CD4-positive, alpha-beta memory T cell (primary cell): ENCODE data around the gene ABCA13. TPM values are rescaled to one million over a fixed set of nuclear protein-coding genes. Genes with fewer than 3 reads are reported as not detected.

Experiments used
- CTCF ChIA-PET: fragments of 350-600 bp; sonication (Branson Sonifier 250); formaldehyde crosslinking; loops from one replicate; lab custom pipeline; 2021; ENCODE audit warnings: inconsistent platforms; ENCODE audit not compliant: partially characterized antibody; lab: Charles Lee
- POLR2A ChIA-PET: fragments of 350-600 bp; sonication (Branson Sonifier 250); formaldehyde crosslinking; loops from one replicate; lab custom pipeline; 2021; ENCODE audit not compliant: partially characterized antibody; lab: Charles Lee
- DNase-seq, 5 donors: peaks; one replicate each; pipeline versions ENCODE4 v3.0.0 to v3.0.0-alpha.2; 2020 to 2022; ENCODE audit warnings: mixed read lengths in 1 of 5
- H3K27ac ChIP-seq: one replicate; pipeline ENCODE4 v1.7.0; 2013; ENCODE audit warnings: low read depth, low read length
- H3K27me3 ChIP-seq: 2 replicates; pipeline ENCODE4 v1.7.0; 2013; ENCODE audit warnings: mild to moderate bottlenecking, low read length, moderate library complexity; ENCODE audit not compliant: insufficient read depth
- H3K36me3 ChIP-seq: 2 replicates; pipeline ENCODE4 v1.7.0; 2013; ENCODE audit warnings: mild to moderate bottlenecking, low read length, moderate library complexity; ENCODE audit not compliant: insufficient read depth
- H3K4me1 ChIP-seq: 2 replicates; pipeline ENCODE4 v1.7.0; 2013; ENCODE audit warnings: mild to moderate bottlenecking, low read length, moderate library complexity; ENCODE audit not compliant: insufficient read depth
- H3K4me3 ChIP-seq, 2 donors: one replicate each; pipeline ENCODE4 v1.7.0; 2013; ENCODE audit warnings: low read length in 2 of 2, mild to moderate bottlenecking in 1 of 2
- H3K9me3 ChIP-seq, 2 donors: one replicate each; pipeline ENCODE4 v1.7.0; 2013; ENCODE audit warnings: low read length in 2 of 2, control low read depth in 1 of 2; ENCODE audit not compliant: control insufficient read depth in 1 of 2
- H3K27ac Mint-ChIP-seq, 7 donors: one replicate each; pipeline ENCODE4 v1.8.0; 2020 to 2021; ENCODE audit warnings: mixed read lengths in 7 of 7, mild to moderate bottlenecking in 6 of 7, inconsistent platforms in 3 of 7, moderate library complexity in 3 of 7
- H3K27me3 Mint-ChIP-seq, 2 donors: one replicate each; pipeline ENCODE4 v1.8.0; 2020 to 2021; ENCODE audit warnings: mixed read lengths in 2 of 2
- H3K36me3 Mint-ChIP-seq, 2 donors: one replicate each; pipeline ENCODE4 v1.8.0; 2020 to 2021; ENCODE audit warnings: mixed read lengths in 2 of 2, inconsistent platforms in 1 of 2, mild to moderate bottlenecking in 1 of 2
- H3K4me1 Mint-ChIP-seq, 4 donors: one replicate each; pipeline ENCODE4 v1.8.0; 2020 to 2021; ENCODE audit warnings: mixed read lengths in 4 of 4, mild to moderate bottlenecking in 1 of 4
- H3K4me3 Mint-ChIP-seq, 8 donors: one replicate each; pipeline ENCODE4 v1.8.0; 2020 to 2021; ENCODE audit warnings: mixed read lengths in 8 of 8, mild to moderate bottlenecking in 7 of 8, moderate library complexity in 6 of 8, inconsistent platforms in 3 of 8
- H3K9me3 Mint-ChIP-seq, 8 donors: one replicate each; pipeline ENCODE4 v1.8.0; 2020 to 2021; ENCODE audit warnings: mixed read lengths in 8 of 8, mild to moderate bottlenecking in 5 of 8, inconsistent platforms in 3 of 8, moderate library complexity in 1 of 8
- intact Hi-C: fragments of 100-400 bp; cut with micrococcal nuclease; formaldehyde crosslinking; loops from one replicate; pipeline ENCODE4 v1.15.1; 2023
- polyA plus RNA-seq, 2 donors: library from polyadenylated mRNA; unstranded; fragments of 300-500 nt; fragmentation: Illumina TruSeq; gene quantifications; one replicate each; pipeline ENCODE4 v1.2.3, GENCODE V29; 2021
- total RNA-seq, 2 experiments: library from RNA; stranded (reverse); gene quantifications; one replicate each; pipeline ENCODE4 v1.2.3, GENCODE V29; 2021

The ABCA13 gene, protein sequence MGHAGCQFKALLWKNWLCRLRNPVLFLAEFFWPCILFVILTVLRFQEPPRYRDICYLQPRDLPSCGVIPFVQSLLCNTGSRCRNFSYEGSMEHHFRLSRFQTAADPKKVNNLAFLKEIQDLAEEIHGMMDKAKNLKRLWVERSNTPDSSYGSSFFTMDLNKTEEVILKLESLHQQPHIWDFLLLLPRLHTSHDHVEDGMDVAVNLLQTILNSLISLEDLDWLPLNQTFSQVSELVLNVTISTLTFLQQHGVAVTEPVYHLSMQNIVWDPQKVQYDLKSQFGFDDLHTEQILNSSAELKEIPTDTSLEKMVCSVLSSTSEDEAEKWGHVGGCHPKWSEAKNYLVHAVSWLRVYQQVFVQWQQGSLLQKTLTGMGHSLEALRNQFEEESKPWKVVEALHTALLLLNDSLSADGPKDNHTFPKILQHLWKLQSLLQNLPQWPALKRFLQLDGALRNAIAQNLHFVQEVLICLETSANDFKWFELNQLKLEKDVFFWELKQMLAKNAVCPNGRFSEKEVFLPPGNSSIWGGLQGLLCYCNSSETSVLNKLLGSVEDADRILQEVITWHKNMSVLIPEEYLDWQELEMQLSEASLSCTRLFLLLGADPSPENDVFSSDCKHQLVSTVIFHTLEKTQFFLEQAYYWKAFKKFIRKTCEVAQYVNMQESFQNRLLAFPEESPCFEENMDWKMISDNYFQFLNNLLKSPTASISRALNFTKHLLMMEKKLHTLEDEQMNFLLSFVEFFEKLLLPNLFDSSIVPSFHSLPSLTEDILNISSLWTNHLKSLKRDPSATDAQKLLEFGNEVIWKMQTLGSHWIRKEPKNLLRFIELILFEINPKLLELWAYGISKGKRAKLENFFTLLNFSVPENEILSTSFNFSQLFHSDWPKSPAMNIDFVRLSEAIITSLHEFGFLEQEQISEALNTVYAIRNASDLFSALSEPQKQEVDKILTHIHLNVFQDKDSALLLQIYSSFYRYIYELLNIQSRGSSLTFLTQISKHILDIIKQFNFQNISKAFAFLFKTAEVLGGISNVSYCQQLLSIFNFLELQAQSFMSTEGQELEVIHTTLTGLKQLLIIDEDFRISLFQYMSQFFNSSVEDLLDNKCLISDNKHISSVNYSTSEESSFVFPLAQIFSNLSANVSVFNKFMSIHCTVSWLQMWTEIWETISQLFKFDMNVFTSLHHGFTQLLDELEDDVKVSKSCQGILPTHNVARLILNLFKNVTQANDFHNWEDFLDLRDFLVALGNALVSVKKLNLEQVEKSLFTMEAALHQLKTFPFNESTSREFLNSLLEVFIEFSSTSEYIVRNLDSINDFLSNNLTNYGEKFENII (N-terminal part only)
- total RNA-seq (not detected), polyA plus RNA-seq (not detected)

DNA sequence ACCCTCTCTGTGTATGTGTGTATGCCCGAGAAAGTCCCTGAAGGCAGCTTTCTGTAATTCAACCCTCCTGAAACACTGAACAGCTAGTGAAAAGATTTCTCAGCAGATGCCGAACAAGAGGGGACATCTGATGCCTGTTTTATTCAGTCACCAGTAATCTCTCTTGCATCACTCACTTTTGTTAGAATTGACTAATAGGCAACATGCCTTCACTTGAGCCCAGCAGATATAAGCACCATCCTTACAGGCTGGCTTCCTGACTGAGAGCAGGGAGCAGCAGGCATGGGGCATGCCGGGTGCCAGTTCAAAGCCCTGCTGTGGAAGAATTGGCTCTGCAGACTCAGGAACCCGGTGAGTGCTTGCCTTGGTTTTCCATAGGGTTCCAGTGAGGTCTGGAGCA is at the start of gene ABCA13:
ABCA13 (plus strand) TSS at position 257 of the 400 bp plus-strand sequence; CDS start at position 283, 26 bp downstream.
- POLR2A ChIA-PET: no interaction called here
- no peaks in the 10 kb centered on the region for H3K36me3 ChIP-seq
- no peak within 1 kb of the TSS for H3K27ac ChIP-seq
- no peak within 1 kb of the TSS for H3K27ac Mint-ChIP-seq
- H3K9me3 Mint-ChIP-seq: peaks cover 0 to 6% (median 0%) of the 10 kb centered on the region in 8 donors
- H3K27me3 Mint-ChIP-seq: peaks cover 3 to 12% of the 10 kb centered on the region in 2 donors
- H3K4me1 Mint-ChIP-seq: no peaks in the 10 kb centered on the region
- no peak for DNase-seq
- H3K27me3 ChIP-seq: no peaks in the 10 kb centered on the region
- intact Hi-C loops: no loop called here
- CTCF ChIA-PET: no interaction called here
- no peak within 1 kb of the TSS for H3K4me3 Mint-ChIP-seq
- H3K4me1 ChIP-seq: no peaks in the 10 kb centered on the region
- no peaks in the 10 kb centered on the region for H3K9me3 ChIP-seq
- H3K4me3 ChIP-seq: no peak within 1 kb of the TSS
- no peaks in the 10 kb centered on the region for H3K36me3 Mint-ChIP-seq

DNA sequence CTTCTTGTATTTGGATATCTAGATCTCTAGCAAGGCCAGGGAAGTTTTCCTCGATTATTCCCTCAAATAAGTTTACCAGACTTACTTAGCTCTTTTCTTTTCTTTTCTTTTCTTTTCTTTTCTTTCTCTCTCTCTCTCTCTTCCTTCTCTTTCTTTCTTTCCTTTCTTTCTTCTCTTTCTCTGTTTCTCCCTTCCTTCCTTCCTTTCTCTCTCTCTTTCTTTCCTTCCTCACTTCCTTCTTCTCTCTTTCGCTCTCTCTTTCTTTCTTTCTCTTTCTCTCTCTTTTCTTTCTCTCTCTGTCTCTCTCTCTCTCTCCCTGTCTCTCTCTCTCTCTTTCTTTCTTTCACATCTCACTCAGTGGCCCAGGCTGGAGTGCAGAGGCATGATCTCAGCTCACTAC is 45.2 kb upstream of the ABCA13 start:
- no peaks in the 10 kb centered on the region for H3K36me3 Mint-ChIP-seq
- peak overlapping the region in 2 of 7 donors; percentile 10 to 51 for H3K27ac Mint-ChIP-seq
- ChIA-PET CTCF (no interaction called here), POLR2A (no interaction called here)
- no peak overlapping the region for H3K4me3 Mint-ChIP-seq
- Histone ChIP-seq H3K27me3 (no peaks in the 10 kb centered on the region), H3K4me3 (no peak overlapping the region), H3K9me3 (no peaks in the 10 kb centered on the region), H3K4me1 (no peaks in the 10 kb centered on the region), H3K27ac (no peak overlapping the region), H3K36me3 (no peaks in the 10 kb centered on the region)
- peaks cover 0 to 20% (median 9%) of the 10 kb centered on the region in 8 donors for H3K9me3 Mint-ChIP-seq
- no peaks in the 10 kb centered on the region for H3K4me1 Mint-ChIP-seq
- DNase-seq: no peak
- intact Hi-C loops: no loop called here
- peaks cover 9 to 12% of the 10 kb centered on the region in 2 donors for H3K27me3 Mint-ChIP-seq

DNA sequence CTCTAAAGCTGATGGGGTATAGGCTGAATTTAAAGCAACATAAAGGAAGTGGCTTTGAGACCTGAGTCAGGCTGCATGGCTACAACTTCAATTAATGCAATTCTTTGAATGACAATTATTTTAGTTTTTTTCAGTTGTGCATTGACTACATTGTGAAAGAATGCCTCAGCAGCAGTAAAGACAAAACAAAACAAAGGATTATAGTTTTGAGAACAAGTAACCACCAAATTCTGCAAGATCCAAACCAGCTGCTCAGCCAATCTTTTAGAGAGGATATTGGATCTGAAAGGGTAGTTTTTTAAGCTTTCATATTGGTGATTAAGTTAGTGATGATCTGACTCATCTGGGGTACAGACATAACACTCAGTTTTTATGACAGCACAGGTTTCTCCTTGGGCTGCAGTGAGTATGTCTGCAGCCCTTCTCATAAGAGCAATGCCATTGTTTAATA is 40.6 kb upstream of the ABCA13 start:
- intact Hi-C loops: no loop called here
- no peaks in the 10 kb centered on the region for H3K9me3 ChIP-seq
- H3K36me3 ChIP-seq: no peaks in the 10 kb centered on the region
- H3K36me3 Mint-ChIP-seq: no peaks in the 10 kb centered on the region
- ChIA-PET CTCF (no interaction called here), POLR2A (no interaction called here)
- no peak overlapping the region for H3K4me3 ChIP-seq
- no peaks in the 10 kb centered on the region for H3K4me1 Mint-ChIP-seq
- H3K27me3 Mint-ChIP-seq: peaks cover 12% of the 10 kb centered on the region in 2 donors
- H3K27ac Mint-ChIP-seq: no peak overlapping the region
- no peak overlapping the region for H3K4me3 Mint-ChIP-seq
- peaks cover 0 to 16% (median 9%) of the 10 kb centered on the region in 8 donors for H3K9me3 Mint-ChIP-seq
- H3K27me3 ChIP-seq: no peaks in the 10 kb centered on the region
- no peak overlapping the region for H3K27ac ChIP-seq
- no peak for DNase-seq
- no peaks in the 10 kb centered on the region for H3K4me1 ChIP-seq

DNA sequence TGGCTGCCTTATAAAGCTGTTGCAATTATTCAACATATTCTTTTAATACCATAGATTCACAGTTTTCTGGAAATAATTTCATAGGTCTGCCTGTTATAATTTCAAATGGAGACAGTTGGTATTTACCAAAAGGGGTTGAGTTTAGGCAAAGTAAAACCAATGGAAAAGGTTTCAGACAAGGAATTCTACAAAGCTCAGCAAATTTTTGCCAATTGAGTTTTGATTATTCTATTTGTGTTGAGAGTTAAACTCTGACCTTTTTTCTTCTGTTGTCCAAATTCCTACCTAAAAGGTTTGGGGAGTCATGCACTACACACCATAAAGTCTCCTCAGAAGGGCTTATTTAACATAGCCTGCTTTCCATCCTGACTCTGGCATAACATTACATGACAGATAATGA is 38.5 kb upstream of the ABCA13 start:
- no peak overlapping the region for H3K4me3 Mint-ChIP-seq
- H3K4me1 Mint-ChIP-seq: no peaks in the 10 kb centered on the region
- H3K27ac Mint-ChIP-seq: no peak overlapping the region
- ChIA-PET CTCF (no interaction called here), POLR2A (no interaction called here)
- H3K36me3 Mint-ChIP-seq: no peaks in the 10 kb centered on the region
- H3K36me3 ChIP-seq: no peaks in the 10 kb centered on the region
- DNase-seq: no peak
- intact Hi-C loops: no loop called here
- no peaks in the 10 kb centered on the region for H3K9me3 ChIP-seq
- no peak overlapping the region for H3K27ac ChIP-seq
- H3K27me3 ChIP-seq: no peaks in the 10 kb centered on the region
- no peak overlapping the region for H3K4me3 ChIP-seq
- H3K27me3 Mint-ChIP-seq: peaks cover 12% of the 10 kb centered on the region in 2 donors
- peaks cover 0 to 7% (median 0%) of the 10 kb centered on the region in 8 donors for H3K9me3 Mint-ChIP-seq
- no peaks in the 10 kb centered on the region for H3K4me1 ChIP-seq

DNA sequence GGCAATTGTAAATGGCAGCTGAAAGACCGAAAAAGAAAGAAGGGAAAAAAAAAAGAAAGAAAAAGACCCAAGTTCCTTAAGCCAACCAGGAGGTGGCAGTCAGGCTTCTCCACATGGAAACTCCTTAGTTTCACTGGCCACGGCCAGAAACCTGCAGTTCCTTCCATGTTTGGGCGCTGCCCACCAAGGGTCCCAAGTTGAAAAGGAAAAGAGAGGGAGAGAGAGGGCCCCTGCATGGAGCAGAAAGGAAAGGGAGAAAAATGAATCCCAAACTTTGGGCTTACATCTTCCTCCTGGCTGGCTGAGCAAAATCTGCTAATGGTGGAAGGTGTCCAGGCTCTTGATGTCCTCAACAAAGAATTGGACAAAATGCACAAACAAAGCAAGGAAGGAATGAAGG is 31.8 kb upstream of the ABCA13 start:
- Histone ChIP-seq H3K4me1 (no peaks in the 10 kb centered on the region), H3K27me3 (peaks cover 5% of the 10 kb centered on the region), H3K4me3 (no peak overlapping the region), H3K9me3 (no peaks in the 10 kb centered on the region), H3K27ac (no peak overlapping the region), H3K36me3 (no peaks in the 10 kb centered on the region)
- no peak for DNase-seq
- no peaks in the 10 kb centered on the region for H3K36me3 Mint-ChIP-seq
- ChIA-PET CTCF (interaction anchor here (1.0 kb wide), 1 partner anchor 194 kb away, joined by 3 read pairs; no protein-coding TSS in a partner anchor), POLR2A (no interaction called here)
- peaks cover 0 to 12% (median 3%) of the 10 kb centered on the region in 8 donors for H3K9me3 Mint-ChIP-seq
- intact Hi-C loops: no loop called here
- H3K27ac Mint-ChIP-seq: peak overlapping the region in 1 of 7 donors; percentile 55
- peaks cover 0 to 9% (median 4%) of the 10 kb centered on the region in 4 donors for H3K4me1 Mint-ChIP-seq
- H3K27me3 Mint-ChIP-seq: peaks cover 0 to 2% of the 10 kb centered on the region in 2 donors
- peak overlapping the region in 1 of 8 donors; percentile 58 for H3K4me3 Mint-ChIP-seq

DNA sequence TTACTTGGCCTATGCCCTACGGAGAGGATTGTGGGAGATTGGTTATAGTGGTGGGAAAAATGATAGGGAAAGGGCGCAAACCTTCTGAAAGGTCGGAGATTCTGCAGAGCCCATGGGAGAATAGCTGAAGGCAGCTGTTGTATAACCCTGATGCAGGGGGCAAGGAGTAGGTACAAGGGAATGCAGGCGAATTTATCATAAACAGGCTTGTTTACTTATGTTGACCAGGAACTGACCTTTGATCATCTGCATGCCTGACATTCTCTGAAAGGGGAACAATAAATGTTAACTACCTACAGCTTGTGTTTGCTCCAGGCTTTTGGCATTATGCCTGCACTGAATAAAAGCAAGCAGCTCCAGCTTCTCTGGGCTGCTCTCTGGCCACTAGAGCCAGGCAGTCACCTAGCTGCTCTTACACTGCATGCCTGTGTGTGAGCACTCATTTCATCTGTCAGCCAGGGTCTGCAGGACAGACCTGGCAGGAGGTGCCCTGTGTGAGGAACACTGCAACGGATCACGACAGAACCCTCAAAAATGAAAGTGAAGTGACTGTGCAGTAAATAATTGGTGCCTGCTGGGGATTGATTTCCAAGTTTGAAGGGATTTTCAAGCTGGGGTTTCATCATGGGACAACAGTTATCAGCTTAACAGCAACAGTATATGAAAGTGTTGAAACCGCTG is 31.1 kb upstream of the ABCA13 start:
- POLR2A ChIA-PET: no interaction called here
- Mint-ChIP-seq H3K27me3 (peaks cover 0 to 3% of the 10 kb centered on the region in 2 donors), H3K4me3 (peak overlapping the region in 2 of 8 donors; percentile 18 to 27), H3K27ac (peak overlapping the region in 1 of 7 donors; percentile 55), H3K4me1 (peaks cover 0 to 9% (median 4%) of the 10 kb centered on the region in 4 donors), H3K9me3 (peaks cover 0 to 12% (median 3%) of the 10 kb centered on the region in 8 donors), H3K36me3 (no peaks in the 10 kb centered on the region)
- Histone ChIP-seq H3K36me3 (no peaks in the 10 kb centered on the region), H3K27me3 (peaks cover 5% of the 10 kb centered on the region), H3K27ac (no peak overlapping the region), H3K9me3 (no peaks in the 10 kb centered on the region), H3K4me1 (no peaks in the 10 kb centered on the region), H3K4me3 (no peak overlapping the region)
- intact Hi-C loops: no loop called here
- DNase-seq: no peak
- CTCF ChIA-PET: interaction anchor here (1.0 kb wide), 1 partner anchor 195 kb away, joined by 3 read pairs; no protein-coding TSS in a partner anchor
